ENCODE results near the gene SMCHD1.

Gene SMCHD1

DNA sequence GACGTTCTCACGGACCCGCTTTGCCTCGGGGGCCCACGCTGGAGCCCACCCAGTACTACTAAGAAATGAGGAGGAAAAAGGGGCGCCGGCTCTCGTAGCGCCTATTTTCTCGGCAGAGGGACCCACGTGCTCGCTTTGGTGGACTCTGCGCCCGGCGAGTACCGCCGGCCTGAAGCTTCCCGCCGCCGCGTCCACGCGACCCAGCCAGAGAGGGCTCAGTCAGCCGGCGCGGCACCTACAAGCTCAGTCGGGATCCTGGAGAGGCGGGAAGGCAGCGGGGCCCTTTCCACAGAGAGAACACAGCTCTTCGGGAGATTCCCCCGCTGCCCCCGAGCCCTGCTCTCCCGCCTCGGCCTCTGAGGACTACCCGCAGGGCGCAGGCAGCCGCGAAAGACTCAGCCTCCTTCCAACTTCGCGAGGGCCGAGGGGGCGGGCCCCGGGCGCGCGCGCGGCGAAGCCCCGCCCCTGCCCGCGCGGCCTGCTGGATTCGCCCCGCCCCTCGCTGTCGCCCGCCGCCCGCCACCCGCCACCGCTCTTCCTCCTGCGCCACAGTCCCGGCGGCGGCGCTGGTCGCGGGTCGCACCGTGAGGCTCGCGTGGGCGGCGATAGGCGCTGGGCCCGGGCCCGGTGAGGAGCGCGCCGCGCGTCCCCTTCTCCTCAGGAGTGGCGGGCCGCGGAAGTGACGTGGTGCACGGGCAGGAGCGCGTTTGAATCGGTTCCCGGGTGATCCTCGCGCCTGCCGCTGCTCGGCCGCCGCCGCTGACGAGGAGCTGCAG lies at the start of gene SMCHD1:
Gene SMCHD1 (plus strand): TSS at position 549 of the 776 bp plus-strand sequence. CDS start 350 bp downstream, outside the sequence.
- DNase-seq: peak; percentile 93

- no peak for DNase-seq
Measured at GRCh38 chr18:2606335-2606734, 49.2 kb upstream of the SMCHD1 start.

GRCh38 chr18:2609604-2610003 lies 45.9 kb upstream of the SMCHD1 start:
- no peak for DNase-seq

DNA sequence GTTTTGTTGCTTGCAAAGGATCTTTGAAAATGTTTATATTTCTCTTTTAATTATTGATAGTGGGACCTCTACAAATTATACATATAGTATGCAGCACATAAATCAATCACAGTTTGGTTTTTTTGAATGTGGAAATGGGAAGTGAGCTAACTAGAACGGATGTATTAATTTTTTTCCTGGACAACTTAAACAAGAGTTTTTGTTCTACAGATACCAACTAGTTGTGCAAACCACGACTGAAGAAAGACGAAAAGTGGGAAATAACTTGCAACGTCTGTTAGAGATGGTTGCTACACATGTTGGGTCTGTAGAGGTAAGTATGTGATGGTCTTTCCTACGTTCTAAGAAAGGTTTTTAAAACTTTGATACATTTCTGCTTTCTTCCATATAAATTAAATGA lies 45.0 kb upstream of the SMCHD1 start:
- no peak for DNase-seq

DNA sequence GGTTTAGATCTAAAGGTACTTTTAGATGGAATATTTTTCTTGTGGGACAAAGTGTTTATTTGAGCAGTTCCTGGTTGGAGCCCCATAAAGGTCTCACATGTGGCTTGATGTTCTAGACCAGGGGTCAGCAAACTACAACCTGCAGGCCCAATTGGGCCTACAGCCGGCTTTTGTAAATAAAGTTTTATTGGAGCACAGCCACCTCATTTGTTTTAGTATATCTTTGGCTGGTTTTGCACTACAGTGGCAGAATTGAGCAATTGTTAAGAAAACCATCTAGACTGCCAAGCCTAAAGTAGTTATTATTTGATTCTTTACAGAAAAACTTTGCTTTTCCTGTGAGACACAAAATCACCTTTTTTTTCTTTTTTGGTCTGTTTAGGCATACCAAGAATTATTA lies 42.5 kb upstream of the SMCHD1 start:
- no peak for DNase-seq

GRCh38 chr18:2617401-2617998 lies 38.0 kb upstream of the SMCHD1 start:
- DNase-seq: no peak

DNA sequence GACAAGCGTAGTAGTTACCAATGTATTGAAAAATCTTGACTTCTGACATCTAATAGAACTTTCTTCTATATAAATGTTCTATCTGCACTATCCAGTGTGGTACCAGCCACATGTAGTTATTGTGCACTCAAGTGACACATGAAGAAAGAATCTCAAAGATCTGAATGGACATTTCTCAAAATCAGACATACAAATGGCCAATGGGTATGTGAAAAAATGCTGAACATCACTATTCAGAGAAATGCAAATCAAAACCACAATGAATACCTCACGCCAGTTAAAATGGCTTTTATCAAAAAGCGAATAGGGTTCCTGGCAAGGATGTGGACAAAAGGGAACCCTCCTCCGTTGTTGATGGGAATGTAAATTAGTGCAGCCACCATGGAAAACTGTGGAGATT lies 37.5 kb upstream of the SMCHD1 start:
- DNase-seq: no peak

DNA sequence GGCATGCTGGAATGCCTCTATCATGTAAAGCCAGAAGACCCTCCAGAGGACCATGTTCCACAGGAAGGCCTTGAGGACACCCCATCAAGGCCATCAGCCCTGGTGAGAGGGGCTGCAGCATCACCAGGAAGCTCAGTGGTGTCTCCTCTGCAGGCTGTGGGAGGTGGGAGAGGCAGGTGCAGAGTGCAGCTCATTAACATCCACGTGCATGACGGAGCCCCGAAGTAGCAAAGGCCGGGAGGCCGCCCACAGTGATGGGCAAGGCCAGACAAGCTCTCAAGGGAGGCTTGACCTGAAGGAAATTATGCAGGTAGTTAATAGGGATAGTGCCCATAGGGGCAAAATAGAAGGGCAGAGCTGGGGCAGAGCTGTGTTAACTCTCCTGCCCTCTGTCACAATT lies 30.3 kb upstream of the SMCHD1 start:
- DNase-seq: no peak

GRCh38 chr18:2627821-2628276 lies 27.7 kb upstream of the SMCHD1 start:
- DNase-seq: peak; percentile 86

DNA sequence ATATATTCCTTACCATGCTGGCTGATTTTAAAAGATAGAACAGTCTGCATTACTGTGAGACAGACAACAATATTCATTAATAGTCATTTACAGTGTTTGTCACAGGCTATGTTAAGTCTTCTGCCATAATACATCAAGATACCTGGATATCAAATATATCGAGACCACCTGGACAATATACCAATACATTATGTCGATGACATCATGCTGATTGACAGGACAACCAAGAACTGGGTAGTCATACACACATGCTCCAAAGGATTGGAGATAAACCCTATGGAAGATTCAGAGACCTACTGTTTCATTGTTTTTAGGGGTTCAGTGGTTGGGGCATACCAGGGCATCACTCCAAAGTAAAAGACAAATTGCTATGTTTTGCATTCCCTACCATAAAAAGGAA lies 26.5 kb upstream of the SMCHD1 start:
- DNase-seq: no peak

GRCh38 chr18:2635586-2635985 lies 19.9 kb upstream of the SMCHD1 start:
- DNase-seq: no peak

GRCh38 chr18:2636126-2636631 lies 19.3 kb upstream of the SMCHD1 start:
- no peak for DNase-seq

GRCh38 chr18:2641638-2642037 lies 13.9 kb upstream of the SMCHD1 start:
- DNase-seq: peak; percentile 87

DNA sequence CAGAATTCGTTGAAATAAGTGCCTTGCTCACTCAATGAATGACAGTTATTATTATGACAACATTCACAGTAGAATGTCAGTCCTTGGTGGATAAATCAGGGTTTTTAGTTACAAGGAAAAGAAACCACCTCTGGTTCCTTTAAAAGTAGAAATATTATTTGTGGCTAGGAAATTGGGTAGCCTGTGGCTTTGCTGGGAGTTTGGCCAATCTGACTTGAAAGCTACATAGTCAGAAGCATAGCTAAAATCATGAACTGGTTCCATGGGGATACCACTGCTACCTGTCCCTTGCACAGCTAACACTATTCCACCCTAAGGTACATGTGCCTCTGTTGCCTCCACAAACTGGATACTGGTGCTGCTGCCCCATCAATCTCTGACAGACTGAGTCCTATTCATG lies 12.8 kb upstream of the SMCHD1 start:
- no peak for DNase-seq

GRCh38 chr18:2644535-2644934 lies 11.0 kb upstream of the SMCHD1 start:
- DNase-seq: peak; percentile 77

- DNase-seq: no peak
Measured at GRCh38 chr18:2651981-2652380, 3.5 kb upstream of the SMCHD1 start.

DNA sequence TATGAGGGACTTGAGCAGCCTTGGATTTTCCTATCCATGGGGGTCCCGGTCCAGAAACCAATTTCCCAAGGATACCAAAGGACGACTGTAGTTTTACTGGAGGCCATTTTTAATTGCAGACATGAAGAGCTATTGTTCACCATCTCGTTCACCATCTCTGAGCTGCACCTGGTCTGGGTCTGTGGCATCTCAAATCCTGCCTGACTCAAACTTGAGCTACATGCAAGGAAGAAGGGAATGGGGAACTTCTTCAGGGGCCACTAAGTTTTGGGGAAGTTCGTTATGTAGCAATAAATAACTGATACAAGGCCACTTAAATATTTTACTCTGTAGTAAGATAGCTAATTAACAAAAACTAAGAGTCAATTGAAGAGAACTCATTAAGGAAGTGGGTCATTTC lies 2.1 kb upstream of the SMCHD1 start:
- DNase-seq: no peak

DNA sequence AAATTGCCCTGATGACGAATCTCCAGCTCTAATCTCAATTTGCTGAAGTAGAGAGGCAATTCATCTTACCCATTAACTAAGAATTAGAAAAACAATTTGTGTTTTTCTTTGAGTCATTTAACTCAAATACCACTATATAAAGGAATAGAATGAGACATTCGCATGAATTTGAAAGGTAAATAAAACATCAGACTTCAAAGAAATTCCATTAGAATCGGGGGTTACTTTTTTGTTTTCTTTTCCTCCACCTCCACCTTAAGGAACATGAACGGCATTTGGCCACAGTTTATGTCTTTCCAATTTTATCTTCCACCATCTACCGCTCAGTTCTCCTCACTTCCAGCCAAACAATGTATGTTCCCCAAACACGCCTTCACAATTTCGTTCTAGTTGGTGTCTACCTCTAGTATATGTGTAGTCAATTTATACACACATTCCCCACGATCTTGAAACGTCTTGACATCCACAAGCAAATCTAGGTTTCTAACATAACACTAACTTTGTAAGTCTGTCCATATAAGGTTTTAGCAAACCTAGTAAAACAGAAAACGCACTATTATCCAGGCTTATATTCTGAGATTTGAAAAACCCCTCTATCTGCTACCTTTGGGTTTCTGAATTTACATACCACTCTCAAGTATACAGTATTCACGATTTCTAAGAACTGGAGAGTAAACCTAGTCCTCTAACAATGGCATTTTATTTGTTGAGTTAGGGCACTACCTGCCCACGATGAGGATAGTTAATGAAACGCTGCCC lies 1.2 kb upstream of the SMCHD1 start:
- no peak for DNase-seq

DNA sequence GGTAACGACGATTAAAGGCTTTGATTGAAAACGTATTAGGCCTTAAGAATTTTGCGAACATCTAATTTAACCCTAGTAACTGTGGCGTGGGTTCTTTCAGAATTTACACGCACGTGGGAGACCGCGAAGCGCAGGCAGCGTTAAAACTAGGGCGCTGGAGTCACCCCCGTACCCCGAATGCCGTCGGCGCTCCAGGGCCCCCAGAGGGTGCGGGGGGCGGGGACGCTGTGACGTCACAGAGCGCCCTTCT lies 673 bp upstream of the SMCHD1 start:
- peak; percentile 71 for DNase-seq

DNA sequence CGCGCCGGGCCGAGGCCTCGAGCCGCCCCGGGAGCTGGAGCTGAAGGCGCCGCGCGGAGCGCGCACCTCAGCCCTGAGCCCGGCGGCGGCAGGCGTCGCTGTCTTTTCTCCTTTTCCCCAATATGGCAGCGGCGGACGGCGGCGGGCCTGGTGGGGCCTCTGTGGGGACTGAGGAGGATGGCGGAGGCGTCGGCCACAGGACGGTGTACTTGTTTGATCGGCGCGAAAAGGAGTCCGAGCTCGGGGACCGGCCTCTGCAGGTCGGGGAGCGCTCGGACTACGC lies 369 bp downstream of the SMCHD1 start:
- no peak for DNase-seq

- DNase-seq: peak; percentile 54
Measured at GRCh38 chr18:2656237-2656980, 883 bp downstream of the SMCHD1 start.

DNA sequence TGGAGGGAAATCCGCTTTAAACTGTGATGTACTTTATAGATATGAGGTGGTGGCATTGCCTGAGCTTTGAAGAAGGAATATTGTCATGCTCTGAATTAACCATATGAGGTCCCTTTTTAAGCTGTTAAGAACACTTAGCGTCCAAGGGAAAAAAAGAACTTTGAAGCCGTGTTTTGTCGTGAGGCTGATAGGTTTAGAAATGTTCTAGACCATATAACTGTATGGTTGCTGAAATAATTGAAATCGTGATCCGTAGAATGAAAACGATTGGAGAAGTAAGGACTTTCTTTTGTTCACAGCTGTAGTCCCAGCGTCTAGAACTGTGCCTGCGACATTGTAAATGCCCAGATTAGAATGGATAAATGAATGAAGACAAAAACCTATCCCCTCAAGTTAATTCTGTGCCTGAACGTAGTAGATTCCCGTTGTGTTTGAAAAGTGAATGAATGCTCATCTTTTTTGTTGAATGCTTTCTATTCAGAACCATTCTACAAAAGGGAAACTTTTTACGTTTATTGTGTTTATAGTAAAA lies 1.5 kb downstream of the SMCHD1 start:
- DNase-seq: no peak

DNA sequence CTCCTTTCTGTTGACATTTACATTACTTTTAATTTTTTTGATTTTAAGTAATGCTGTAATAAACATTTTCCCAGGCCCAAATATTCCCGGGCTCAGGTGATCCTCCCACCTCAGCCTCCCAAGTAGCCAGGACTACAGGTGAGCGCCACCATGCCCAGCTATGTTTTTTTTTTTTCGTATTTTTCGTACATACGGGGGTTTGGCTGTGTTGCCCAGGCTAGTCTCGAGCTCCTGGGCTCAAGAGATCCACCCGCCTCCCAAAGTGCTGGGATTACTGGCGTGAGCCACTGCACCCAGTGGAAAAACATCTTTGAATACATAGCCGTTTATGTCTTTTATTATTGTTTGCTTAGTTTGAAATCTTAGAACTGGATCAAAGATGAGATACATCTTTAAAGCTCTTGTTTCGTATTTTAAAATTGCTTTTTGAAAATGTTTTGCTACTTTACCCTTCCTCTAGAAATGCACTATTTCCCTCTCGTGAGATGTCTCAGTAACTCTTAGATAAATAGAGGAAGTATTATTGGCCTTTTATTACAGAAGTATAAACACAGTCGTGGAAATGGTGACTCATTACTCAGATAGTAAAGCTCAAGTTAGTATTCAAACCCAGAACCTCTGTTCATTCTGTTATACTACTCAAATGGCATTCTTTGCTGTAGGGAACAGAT lies 2.4 kb downstream of the SMCHD1 start:
- peak; percentile 66 for DNase-seq

Data from activated CD4-positive, alpha-beta T cell treated with anti-CD3 and anti-CD28 coated beads, Interleukin-10, Interleukin-2, amounts not matched to agents 100 ng/mL and 50 ng/mL, durations not matched to agents 16 hours and 8 hours (primary cell).